Measurements from ENCODE around the gene MAEA.

MAEA gene

DNA sequence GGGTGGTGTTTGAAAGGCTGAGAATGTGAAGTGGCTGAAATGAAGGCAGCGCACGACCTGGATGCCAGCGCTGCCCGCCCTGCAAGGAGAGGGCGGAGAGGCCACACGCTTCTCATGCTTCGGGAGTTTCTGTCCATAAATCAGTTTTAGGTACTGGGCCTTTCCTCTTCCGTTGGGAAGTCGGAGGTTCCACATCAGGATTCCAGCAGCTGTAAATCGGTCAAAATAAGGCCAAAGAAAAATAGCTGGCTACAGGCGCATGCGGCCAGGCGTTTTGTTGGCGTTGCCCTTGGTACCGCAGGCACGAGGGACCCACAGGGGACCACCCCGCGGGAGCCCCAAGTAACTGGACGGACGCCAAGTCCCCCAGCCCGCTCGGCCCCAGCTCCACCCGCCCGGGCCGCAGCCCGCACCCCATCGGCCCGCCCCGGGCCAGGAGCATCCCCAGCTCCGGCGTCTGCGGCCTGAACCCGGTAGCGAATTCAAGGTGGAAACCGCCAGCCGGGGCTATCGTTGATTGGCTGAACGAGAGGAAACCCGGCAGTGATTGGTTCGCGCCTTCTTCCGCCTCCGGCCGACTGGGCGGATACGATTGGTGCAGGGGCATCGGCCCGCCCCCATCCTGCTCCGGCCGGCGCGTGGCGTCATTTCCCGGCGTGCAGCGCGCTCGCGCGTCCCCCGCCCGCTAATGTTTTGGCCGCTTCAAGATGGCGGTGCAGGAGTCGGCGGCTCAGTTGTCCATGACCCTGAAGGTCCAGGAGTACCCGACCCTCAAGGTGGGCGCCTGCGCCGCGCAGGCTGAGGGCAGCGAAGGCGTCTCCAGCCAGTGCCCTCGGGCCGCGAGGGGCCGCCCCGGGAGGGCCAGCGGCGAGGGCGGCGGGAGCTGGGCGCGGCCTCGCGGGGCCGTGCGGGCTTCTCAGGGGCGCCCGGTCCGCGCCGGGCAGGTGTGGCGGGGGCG is at the start of gene MAEA:
TSS of gene MAEA (plus strand) at position 685 of the 958 bp plus-strand sequence. CDS start at position 708, 23 bp downstream.
- H3K4me3 ChIP-seq (ENCODE audit: low read depth, low read length): peak within 1 kb of the TSS; percentile 86
- peaks cover 36% of the 10 kb centered on the region for H3K36me3 ChIP-seq
- H3K9me3 ChIP-seq (ENCODE audit: severe bottlenecking): peaks cover 7% of the 10 kb centered on the region
- peak; percentile 98 for DNase-seq
- no peaks in the 10 kb centered on the region for H3K27me3 ChIP-seq (ENCODE audit: insufficient read depth, low read depth, severe bottlenecking)
- peak within 1 kb of the TSS; percentile 89 for H3K27ac ChIP-seq
- TF ChIP-seq CTCF (IDR thresholded peaks at IDR 0.05; ENCODE audit: low read depth, low read length): no peak

DNA sequence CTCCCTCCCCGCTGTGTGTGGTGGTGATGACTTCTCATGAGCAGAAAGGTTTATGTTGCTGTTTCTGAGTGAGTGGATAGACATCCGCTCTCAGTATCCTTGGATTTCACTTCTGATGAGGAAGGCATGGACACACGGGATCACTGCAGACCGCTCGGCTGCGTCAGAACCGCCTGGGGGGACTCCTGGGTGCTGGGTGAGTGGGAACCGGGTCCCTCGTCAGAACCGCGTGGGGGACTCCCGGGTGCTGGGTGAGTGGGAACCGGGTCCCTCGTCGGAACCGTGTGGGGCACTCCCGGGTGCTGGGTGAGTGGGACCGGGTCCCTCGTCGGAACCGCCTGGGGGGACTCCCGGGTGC is 49.8 kb upstream of the MAEA start:
- no peak for TF ChIP-seq CTCF (IDR thresholded peaks at IDR 0.05; ENCODE audit: low read depth, low read length)
- Histone ChIP-seq H3K4me3 (ENCODE audit: low read depth, low read length) (no peak overlapping the region), H3K9me3 (ENCODE audit: severe bottlenecking) (no peaks in the 10 kb centered on the region), H3K27me3 (ENCODE audit: insufficient read depth, low read depth, severe bottlenecking) (no peaks in the 10 kb centered on the region), H3K27ac (no peak overlapping the region), H3K36me3 (peaks cover 63% of the 10 kb centered on the region)
- no peak for DNase-seq

DNA sequence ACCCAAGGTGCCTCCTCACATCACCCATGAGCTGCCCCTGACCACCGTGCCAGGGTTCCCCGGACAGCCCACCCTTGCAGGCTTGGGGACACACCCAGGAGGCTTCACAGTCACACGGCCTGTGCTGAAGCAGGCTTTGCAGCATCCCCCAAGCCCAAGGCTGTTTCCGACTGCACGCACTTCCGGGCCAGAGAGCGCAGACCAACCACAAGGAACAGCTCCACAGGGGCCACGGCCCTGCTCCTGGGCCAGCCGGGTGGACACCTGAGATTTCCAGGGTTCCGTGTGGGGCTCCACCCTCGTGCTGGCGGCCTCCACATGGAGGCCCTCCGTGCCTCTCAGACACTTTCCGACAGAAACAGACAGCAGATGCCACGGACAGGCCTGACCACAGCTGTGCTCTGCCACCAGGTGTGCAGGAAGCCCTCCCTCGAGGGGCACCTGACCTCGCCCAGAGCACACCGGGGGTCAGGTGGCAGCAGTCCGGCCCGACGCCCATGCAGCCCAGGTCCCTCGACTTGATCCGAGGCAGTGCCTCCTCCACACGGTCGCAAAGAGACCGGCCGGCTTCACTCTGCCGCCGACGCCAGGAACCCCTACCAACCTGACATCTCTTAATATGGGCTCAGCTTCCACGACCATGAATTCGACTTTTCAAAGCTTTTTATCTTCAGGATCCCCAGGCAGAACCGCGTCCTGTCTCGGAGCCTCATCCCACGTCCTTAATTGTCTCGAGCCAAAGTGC is 48.8 kb upstream of the MAEA start:
- Histone ChIP-seq H3K27me3 (ENCODE audit: insufficient read depth, low read depth, severe bottlenecking) (no peaks in the 10 kb centered on the region), H3K27ac (no peak overlapping the region), H3K4me3 (ENCODE audit: low read depth, low read length) (no peak overlapping the region), H3K36me3 (peaks cover 63% of the 10 kb centered on the region), H3K9me3 (ENCODE audit: severe bottlenecking) (no peaks in the 10 kb centered on the region)
- DNase-seq: no peak
- TF ChIP-seq CTCF (IDR thresholded peaks at IDR 0.05; ENCODE audit: low read depth, low read length): no peak

GRCh38 chr4:1241466-1241935 is 48.2 kb upstream of the MAEA start:
- no peak for TF ChIP-seq CTCF (IDR thresholded peaks at IDR 0.05; ENCODE audit: low read depth, low read length)
- peaks cover 65% of the 10 kb centered on the region for H3K36me3 ChIP-seq
- no peaks in the 10 kb centered on the region for H3K27me3 ChIP-seq (ENCODE audit: insufficient read depth, low read depth, severe bottlenecking)
- no peak for DNase-seq
- H3K9me3 ChIP-seq (ENCODE audit: severe bottlenecking): no peaks in the 10 kb centered on the region
- H3K27ac ChIP-seq: no peak overlapping the region
- no peak overlapping the region for H3K4me3 ChIP-seq (ENCODE audit: low read depth, low read length)

DNA sequence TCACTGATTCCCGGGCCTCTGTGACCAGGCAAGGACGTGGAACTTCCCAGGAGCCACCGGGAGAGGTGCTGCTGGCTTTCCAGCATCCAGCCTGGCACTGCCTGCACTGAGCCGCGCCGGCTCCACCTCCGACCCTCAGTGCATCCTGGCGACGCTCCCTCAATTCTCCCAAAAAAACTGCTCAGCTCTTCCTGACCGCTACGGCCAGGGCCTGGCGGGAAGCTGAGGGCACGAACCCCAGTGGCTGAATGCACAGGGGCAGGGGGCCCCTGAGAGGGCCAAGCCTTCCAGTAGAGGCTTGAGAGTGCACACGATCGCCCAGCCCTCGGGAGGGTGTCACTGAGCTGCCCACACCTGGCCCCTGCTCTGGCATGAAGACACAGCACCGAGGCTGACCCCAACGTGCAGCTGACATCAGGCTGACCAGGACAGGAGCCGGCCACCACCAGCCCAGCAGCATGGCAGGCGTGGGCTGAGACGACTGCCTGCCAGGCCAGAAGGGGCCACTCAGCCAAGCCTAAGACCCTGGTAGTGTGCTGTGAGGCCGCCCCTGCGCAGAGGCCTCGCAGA is 47.7 kb upstream of the MAEA start:
- H3K27ac ChIP-seq: no peak overlapping the region
- no peak for TF ChIP-seq CTCF (IDR thresholded peaks at IDR 0.05; ENCODE audit: low read depth, low read length)
- H3K36me3 ChIP-seq: peaks cover 70% of the 10 kb centered on the region
- H3K4me3 ChIP-seq (ENCODE audit: low read depth, low read length): no peak overlapping the region
- H3K27me3 ChIP-seq (ENCODE audit: insufficient read depth, low read depth, severe bottlenecking): no peaks in the 10 kb centered on the region
- H3K9me3 ChIP-seq (ENCODE audit: severe bottlenecking): no peaks in the 10 kb centered on the region
- no peak for DNase-seq

All from WERI-Rb-1 (cell line).